Tibial nerve (tissue), 3 donors: Measurements from ENCODE around the gene CFTR.

ENCODE experiments used
- CTCF ChIP-seq, 5 experiments: fragments of 200-600 bp in 3 of 5; fragments of 450-650 bp in 2 of 5; sonication (generic) in 3 of 5; IDR thresholded peaks; one replicate each; pipeline ENCODE4 v1.5.1; 2016 to 2019; ENCODE audit warnings: antibody characterized with exemption in 5 of 5, mild to moderate bottlenecking in 3 of 5, moderate library complexity in 2 of 5
- POLR2A ChIP-seq, 2 donors: fragments of 450-650 bp; IDR thresholded peaks; one replicate each; pipeline ENCODE4 v1.6.1; 2017; ENCODE audit warnings: antibody characterized with exemption in 2 of 2, mild to moderate bottlenecking in 2 of 2, moderate library complexity in 2 of 2

- no peak for TF ChIP-seq CTCF (IDR thresholded peaks at IDR 0.05)
- no peak for TF ChIP-seq POLR2A (IDR thresholded peaks at IDR 0.05)
These were observed 203.0 kb downstream of the CFTR start for GRCh38 chr7:117682681-117683385.
